Stimulated activated CD4-positive, alpha-beta T cell treated with anti-CD3 and anti-CD28 coated beads, Interleukin-1b, Interleukin-23, amount 100 ng/mL, for 48 hours (primary cell): ENCODE measurements around the gene CLEC18B.
"Not testable (repeated sequence)": the region's sequence is repeated elsewhere in the genome, so short reads cannot be mapped to it uniquely, and the experiment has no call there.

Source experiments
- DNase-seq: peaks from one replicate; pipeline ENCODE4 v3.0.0-alpha.2; 2020

Gene CLEC18B

GRCh38 chr16:74443624-74444346 is 22.5 kb upstream of the CLEC18B start:
- not testable (repeated sequence) for DNase-seq

- DNase-seq, result no peak
These were observed 18.4 kb upstream of the CLEC18B start for GRCh38 chr16:74439685-74440084.

- no peak for DNase-seq
These were observed 17.3 kb upstream of the CLEC18B start for GRCh38 chr16:74438492-74438979.

GRCh38 chr16:74431516-74431915 is 10.2 kb upstream of the CLEC18B start:
- DNase-seq, result no peak

- peak; percentile 54 for DNase-seq
These were observed 8.9 kb upstream of the CLEC18B start for GRCh38 chr16:74430036-74430712.

- not testable (repeated sequence) for DNase-seq
These were observed 7.2 kb upstream of the CLEC18B start for GRCh38 chr16:74428493-74428892.

- not testable (repeated sequence) for DNase-seq
These were observed 4.5 kb upstream of the CLEC18B start for GRCh38 chr16:74425751-74426150.

- not testable (repeated sequence) for DNase-seq
These were observed 2.4 kb upstream of the CLEC18B start for GRCh38 chr16:74423721-74424120.

- not testable (repeated sequence) for DNase-seq
These were observed 808 bp upstream of the CLEC18B start for GRCh38 chr16:74422086-74422485.

- DNase-seq, result not testable (repeated sequence)
These were observed 156 bp upstream of the CLEC18B start for GRCh38 chr16:74421482-74421785.

- DNase-seq, result not testable (repeated sequence)
These were observed 1.5 kb downstream of the CLEC18B start for GRCh38 chr16:74419811-74420210.

- not testable (repeated sequence) for DNase-seq
These were observed 3.4 kb downstream of the CLEC18B start for GRCh38 chr16:74417897-74418296.

- not testable (repeated sequence) for DNase-seq
These were observed 7.4 kb downstream of the CLEC18B start for GRCh38 chr16:74413920-74414319.

GRCh38 chr16:74413485-74413884 is 7.8 kb downstream of the CLEC18B start:
- DNase-seq, result not testable (repeated sequence)

- not testable (repeated sequence) for DNase-seq
These were observed 8.4 kb downstream of the CLEC18B start for GRCh38 chr16:74412775-74413390.

- not testable (repeated sequence) for DNase-seq
These were observed 9.0 kb downstream of the CLEC18B start for GRCh38 chr16:74412138-74412774.

GRCh38 chr16:74410981-74411380 is 10.3 kb downstream of the CLEC18B start:
- not testable (repeated sequence) for DNase-seq

GRCh38 chr16:74410057-74410957 is 11.0 kb downstream of the CLEC18B start:
- not testable (repeated sequence) for DNase-seq

GRCh38 chr16:74409185-74409981 is 11.9 kb downstream of the CLEC18B start:
- not testable (repeated sequence) for DNase-seq

GRCh38 chr16:74407362-74407705 is 13.9 kb downstream of the CLEC18B start:
- DNase-seq, result not testable (repeated sequence)

- DNase-seq, result not testable (repeated sequence)
These were observed 14.5 kb downstream of the CLEC18B start for GRCh38 chr16:74406600-74407361.
